HG03457 (cell line): ENCODE results near the gene PIKFYVE.

ENCODE experiments used
- ATAC-seq: cut with Tn5 transposase; IDR thresholded peaks from one replicate; pipeline ENCODE4 v1.9.1; 2021; ENCODE audit warnings: moderate number of reproducible peaks; ENCODE audit not compliant: unreplicated experiment

PIKFYVE gene

DNA sequence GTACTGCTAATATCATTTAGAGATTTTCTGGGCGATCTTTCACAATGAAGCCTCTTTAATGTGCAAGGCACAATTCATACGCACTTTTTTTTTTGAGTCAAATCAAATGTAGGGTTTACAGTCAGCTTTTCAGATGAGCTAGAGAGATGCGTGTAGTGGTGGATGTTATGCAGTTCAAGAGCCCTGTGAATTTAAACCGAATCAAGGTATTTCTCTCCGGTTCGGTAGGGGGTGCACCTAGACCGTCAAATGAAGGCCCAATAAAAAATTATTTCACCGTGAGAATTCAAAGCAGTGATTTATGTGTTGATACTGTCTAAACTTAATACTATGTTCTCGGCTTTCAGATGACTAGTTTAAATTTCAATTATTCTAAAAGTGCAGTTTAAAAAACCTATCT, 141.6 kb downstream of the PIKFYVE start:
- no peak for ATAC-seq
